WTC11 (cell line): ENCODE data around the gene BCL11A. TPM values are rescaled to one million over a fixed set of nuclear protein-coding genes. Genes with fewer than 3 reads are reported as not detected.

Source experiments
- ATAC-seq: fragments of 200-7000 bp; cut with Tn5 transposase; 2 replicates; pipeline ENCODE4 v1.10.0; 2021; ENCODE audit warnings: mild to moderate bottlenecking, moderate library complexity
- CTCF ChIA-PET: fragments of 300-600 bp; sonication (Branson Sonifier 250); formaldehyde crosslinking; loops from one replicate; lab custom pipeline; 2021; ENCODE audit warnings: antibody characterized with exemption; lab: Charles Lee
- POLR2A ChIA-PET: fragments of 350-600 bp; sonication (Branson Sonifier 250); formaldehyde crosslinking; loops from one replicate; lab custom pipeline; 2021; ENCODE audit warnings: antibody characterized with exemption; lab: Charles Lee
- DNase-seq: peaks from one replicate; pipeline ENCODE4 v3.0.0; 2021; ENCODE audit warnings: low spot score
- H3K27ac Mint-ChIP-seq: 2 replicates; pipeline ENCODE4 v1.8.0; 2021; ENCODE audit warnings: mixed read lengths
- H3K27me3 Mint-ChIP-seq: 2 replicates; pipeline ENCODE4 v1.8.0; 2021; ENCODE audit warnings: low read depth, mild to moderate bottlenecking, moderate library complexity, mixed read lengths
- H3K36me3 Mint-ChIP-seq: 2 replicates; pipeline ENCODE4 v1.8.0; 2021; ENCODE audit warnings: mixed read lengths
- H3K4me1 Mint-ChIP-seq: 2 replicates; pipeline ENCODE4 v1.8.0; 2022; ENCODE audit warnings: mixed read lengths
- H3K4me3 Mint-ChIP-seq: 2 replicates; pipeline ENCODE4 v1.8.0; 2021; ENCODE audit warnings: mild to moderate bottlenecking, moderate library complexity, mixed read lengths
- H3K9me3 Mint-ChIP-seq: 2 replicates; pipeline ENCODE4 v1.8.0; 2021; ENCODE audit warnings: mixed read lengths
- CREB1 ChIP-seq: sonication (generic); formaldehyde crosslinking; IDR thresholded peaks from 2 replicates; pipeline ENCODE4 v1.8.0; 2023; ENCODE audit warnings: mild to moderate bottlenecking, missing genetic modification reagents
- ELF4 ChIP-seq: sonication (generic); formaldehyde crosslinking; IDR thresholded peaks from 2 replicates; pipeline ENCODE4 v1.8.1; 2022; ENCODE audit warnings: low read depth, mild to moderate bottlenecking, moderate library complexity, missing genetic modification reagents
- EMX1 ChIP-seq: fragments of 250-450 bp; sonication (Bioruptor Pico); IDR thresholded peaks from 2 replicates; pipeline ENCODE4 v1.8.0; 2021; ENCODE audit warnings: mild to moderate bottlenecking
- IRF2 ChIP-seq: sonication (generic); formaldehyde crosslinking; IDR thresholded peaks from 2 replicates; pipeline ENCODE4 v1.8.0; 2022; ENCODE audit warnings: low read depth, missing genetic modification reagents, borderline replicate concordance
- JUN ChIP-seq: sonication (generic); formaldehyde crosslinking; IDR thresholded peaks from 2 replicates; pipeline ENCODE4 v1.8.0; 2023; ENCODE audit warnings: mild to moderate bottlenecking, missing genetic modification reagents
- NFYB ChIP-seq: sonication (generic); formaldehyde crosslinking; conservative IDR thresholded peaks from 2 replicates; pipeline ENCODE4 v1.8.0; 2022; ENCODE audit warnings: low read depth, missing genetic modification reagents
- PRRX2 ChIP-seq: fragments of 250-450 bp; sonication (Bioruptor Pico); IDR thresholded peaks from 2 replicates; pipeline ENCODE4 v1.8.0; 2021; ENCODE audit warnings: mild to moderate bottlenecking
- TCF7 ChIP-seq: sonication (generic); formaldehyde crosslinking; IDR thresholded peaks from 2 replicates; pipeline ENCODE4 v1.8.0; 2022; ENCODE audit warnings: mild to moderate bottlenecking, low read depth, missing genetic modification reagents, moderate library complexity
- ZBTB21 ChIP-seq: sonication (generic); formaldehyde crosslinking; IDR thresholded peaks from 2 replicates; pipeline ENCODE4 v1.8.1; 2023; ENCODE audit warnings: mild to moderate bottlenecking, missing genetic modification reagents, borderline replicate concordance
- ZNF138 ChIP-seq: sonication (generic); formaldehyde crosslinking; conservative IDR thresholded peaks from 2 replicates; pipeline ENCODE4 v1.8.1; 2022; ENCODE audit warnings: mild to moderate bottlenecking, moderate library complexity, missing genetic modification reagents
- ZNF423 ChIP-seq: fragments of 250-450 bp; sonication (Bioruptor Pico); IDR thresholded peaks from 2 replicates; pipeline ENCODE4 v2.1.2; 2022; ENCODE audit warnings: mild to moderate bottlenecking, moderate library complexity
- total RNA-seq: library from RNA; stranded (reverse); gene quantifications from 3 replicates; pipeline ENCODE4 v1.2.3, GENCODE V29; 2021
- TF ChIP-seq, protein P1 (sequence below): sonication (generic); formaldehyde crosslinking; IDR thresholded peaks from 2 replicates; pipeline ENCODE4 v1.8.1; 2023; ENCODE audit warnings: mild to moderate bottlenecking, missing genetic modification reagents, borderline replicate concordance
- TF ChIP-seq, protein P2 (sequence below): sonication (generic); formaldehyde crosslinking; IDR thresholded peaks from 2 replicates; pipeline ENCODE4 v1.8.0; 2022; ENCODE audit warnings: mild to moderate bottlenecking, missing genetic modification reagents
- TF ChIP-seq, protein P3 (sequence below): fragments of 200-600 bp; IDR thresholded peaks from 2 replicates; pipeline ENCODE4 v1.8.0; 2022; ENCODE audit warnings: antibody characterized with exemption
- TF ChIP-seq, protein P4 (sequence below): sonication (generic); formaldehyde crosslinking; IDR thresholded peaks from 2 replicates; pipeline ENCODE4 v1.8.1; 2022; ENCODE audit warnings: mild to moderate bottlenecking, missing genetic modification reagents, moderate library complexity, borderline replicate concordance
- TF ChIP-seq, protein P5 (sequence below): sonication (generic); formaldehyde crosslinking; IDR thresholded peaks from 2 replicates; pipeline ENCODE4 v1.8.0; 2022; ENCODE audit warnings: missing genetic modification reagents
- TF ChIP-seq, protein P6 (sequence below): fragments of 250-450 bp; sonication (Bioruptor Pico); IDR thresholded peaks from 2 replicates; pipeline ENCODE4 v1.9.0; 2021; ENCODE audit warnings: mild to moderate bottlenecking

BCL11A gene
- total RNA-seq, 1 experiment from 2014 or later = 53.2 TPM

DNA sequence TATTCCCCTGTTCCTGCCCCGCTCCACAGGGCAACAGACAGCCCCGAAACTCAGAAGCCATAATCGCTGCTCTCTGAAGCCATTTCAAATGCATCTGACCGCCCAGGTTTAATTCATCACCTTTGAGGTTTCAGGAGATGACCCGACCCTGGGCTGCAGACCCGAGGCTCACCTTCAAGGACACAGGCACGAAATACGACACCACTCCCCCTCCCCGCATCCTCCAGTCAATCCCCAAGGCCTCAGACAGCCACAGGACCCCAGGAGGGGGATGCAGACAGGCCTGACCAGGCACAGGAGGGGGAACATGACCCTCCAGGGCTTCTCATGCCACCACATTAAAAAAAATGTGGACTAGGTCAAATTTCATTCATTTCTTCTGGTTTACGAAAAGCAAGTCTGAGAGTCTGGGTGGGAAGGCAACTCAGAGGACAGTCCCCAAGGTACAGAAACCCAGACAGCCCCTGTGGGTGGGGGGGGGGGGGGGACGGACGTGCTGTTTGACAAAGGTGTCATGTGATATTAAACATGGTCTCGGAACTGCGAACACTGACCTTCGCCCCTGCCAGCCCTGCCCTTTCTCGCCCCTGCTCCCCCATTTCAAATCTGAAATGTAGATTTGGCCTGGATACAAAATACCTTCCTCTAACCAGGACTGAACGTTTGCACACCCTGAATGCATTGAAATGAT is 142.9 kb downstream of the BCL11A start (continued):
- TF ChIP-seq, protein P1, sequence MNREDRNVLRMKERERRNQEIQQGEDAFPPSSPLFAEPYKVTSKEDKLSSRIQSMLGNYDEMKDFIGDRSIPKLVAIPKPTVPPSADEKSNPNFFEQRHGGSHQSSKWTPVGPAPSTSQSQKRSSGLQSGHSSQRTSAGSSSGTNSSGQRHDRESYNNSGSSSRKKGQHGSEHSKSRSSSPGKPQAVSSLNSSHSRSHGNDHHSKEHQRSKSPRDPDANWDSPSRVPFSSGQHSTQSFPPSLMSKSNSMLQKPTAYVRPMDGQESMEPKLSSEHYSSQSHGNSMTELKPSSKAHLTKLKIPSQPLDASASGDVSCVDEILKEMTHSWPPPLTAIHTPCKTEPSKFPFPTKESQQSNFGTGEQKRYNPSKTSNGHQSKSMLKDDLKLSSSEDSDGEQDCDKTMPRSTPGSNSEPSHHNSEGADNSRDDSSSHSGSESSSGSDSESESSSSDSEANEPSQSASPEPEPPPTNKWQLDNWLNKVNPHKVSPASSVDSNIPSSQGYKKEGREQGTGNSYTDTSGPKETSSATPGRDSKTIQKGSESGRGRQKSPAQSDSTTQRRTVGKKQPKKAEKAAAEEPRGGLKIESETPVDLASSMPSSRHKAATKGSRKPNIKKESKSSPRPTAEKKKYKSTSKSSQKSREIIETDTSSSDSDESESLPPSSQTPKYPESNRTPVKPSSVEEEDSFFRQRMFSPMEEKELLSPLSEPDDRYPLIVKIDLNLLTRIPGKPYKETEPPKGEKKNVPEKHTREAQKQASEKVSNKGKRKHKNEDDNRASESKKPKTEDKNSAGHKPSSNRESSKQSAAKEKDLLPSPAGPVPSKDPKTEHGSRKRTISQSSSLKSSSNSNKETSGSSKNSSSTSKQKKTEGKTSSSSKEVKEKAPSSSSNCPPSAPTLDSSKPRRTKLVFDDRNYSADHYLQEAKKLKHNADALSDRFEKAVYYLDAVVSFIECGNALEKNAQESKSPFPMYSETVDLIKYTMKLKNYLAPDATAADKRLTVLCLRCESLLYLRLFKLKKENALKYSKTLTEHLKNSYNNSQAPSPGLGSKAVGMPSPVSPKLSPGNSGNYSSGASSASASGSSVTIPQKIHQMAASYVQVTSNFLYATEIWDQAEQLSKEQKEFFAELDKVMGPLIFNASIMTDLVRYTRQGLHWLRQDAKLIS (CRISPR knock-in tag) = no peak
- TF ChIP-seq TCF7 (CRISPR knock-in tag) = no peak
- TF ChIP-seq, protein P2, sequence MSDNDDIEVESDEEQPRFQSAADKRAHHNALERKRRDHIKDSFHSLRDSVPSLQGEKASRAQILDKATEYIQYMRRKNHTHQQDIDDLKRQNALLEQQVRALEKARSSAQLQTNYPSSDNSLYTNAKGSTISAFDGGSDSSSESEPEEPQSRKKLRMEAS = no peak
- TF ChIP-seq NFYB = no peak
- TF ChIP-seq JUN = no peak
- TF ChIP-seq ELF4 (CRISPR knock-in tag) = no peak
- TF ChIP-seq, all 79 proteins: peak for 0

DNA sequence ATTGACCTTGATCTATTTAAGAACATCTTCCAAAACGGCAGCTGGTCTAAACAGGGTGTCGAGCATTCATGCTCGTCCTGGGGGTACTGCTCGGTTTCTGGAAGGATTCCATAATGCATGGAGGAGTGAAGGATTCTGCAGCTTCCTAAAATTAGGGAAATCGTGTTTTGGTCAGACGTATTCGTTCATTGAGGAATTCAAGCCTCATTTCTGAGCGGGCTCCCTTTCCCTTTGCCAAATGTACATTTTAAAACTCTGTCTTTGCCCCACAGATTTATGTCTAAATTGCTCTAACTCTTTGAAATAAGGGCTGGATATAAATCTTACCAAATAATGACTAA is 144.0 kb downstream of the BCL11A start:
- Mint-ChIP-seq H3K36me3 (peaks cover 4% of the 10 kb centered on the region), H3K27me3 (peaks cover 9% of the 10 kb centered on the region), H3K9me3 (peaks cover 5% of the 10 kb centered on the region), H3K4me1 (peaks cover 49% of the 10 kb centered on the region), H3K27ac (no peak overlapping the region), H3K4me3 (no peak overlapping the region)
- ChIA-PET CTCF (no interaction called here), POLR2A (no interaction called here)
- DNase-seq (no peak), ATAC-seq (no peak)
- no peak for TF ChIP-seq ZBTB21 (CRISPR knock-in tag)
- no peak for TF ChIP-seq PRRX2
- TF ChIP-seq, protein P3, sequence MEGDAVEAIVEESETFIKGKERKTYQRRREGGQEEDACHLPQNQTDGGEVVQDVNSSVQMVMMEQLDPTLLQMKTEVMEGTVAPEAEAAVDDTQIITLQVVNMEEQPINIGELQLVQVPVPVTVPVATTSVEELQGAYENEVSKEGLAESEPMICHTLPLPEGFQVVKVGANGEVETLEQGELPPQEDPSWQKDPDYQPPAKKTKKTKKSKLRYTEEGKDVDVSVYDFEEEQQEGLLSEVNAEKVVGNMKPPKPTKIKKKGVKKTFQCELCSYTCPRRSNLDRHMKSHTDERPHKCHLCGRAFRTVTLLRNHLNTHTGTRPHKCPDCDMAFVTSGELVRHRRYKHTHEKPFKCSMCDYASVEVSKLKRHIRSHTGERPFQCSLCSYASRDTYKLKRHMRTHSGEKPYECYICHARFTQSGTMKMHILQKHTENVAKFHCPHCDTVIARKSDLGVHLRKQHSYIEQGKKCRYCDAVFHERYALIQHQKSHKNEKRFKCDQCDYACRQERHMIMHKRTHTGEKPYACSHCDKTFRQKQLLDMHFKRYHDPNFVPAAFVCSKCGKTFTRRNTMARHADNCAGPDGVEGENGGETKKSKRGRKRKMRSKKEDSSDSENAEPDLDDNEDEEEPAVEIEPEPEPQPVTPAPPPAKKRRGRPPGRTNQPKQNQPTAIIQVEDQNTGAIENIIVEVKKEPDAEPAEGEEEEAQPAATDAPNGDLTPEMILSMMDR = no peak
- TF ChIP-seq ZNF423 (CRISPR knock-in tag) = no peak
- TF ChIP-seq EMX1 (CRISPR knock-in tag) = no peak
- TF ChIP-seq, protein P1 (CRISPR knock-in tag) = no peak
- TF ChIP-seq, protein P4, sequence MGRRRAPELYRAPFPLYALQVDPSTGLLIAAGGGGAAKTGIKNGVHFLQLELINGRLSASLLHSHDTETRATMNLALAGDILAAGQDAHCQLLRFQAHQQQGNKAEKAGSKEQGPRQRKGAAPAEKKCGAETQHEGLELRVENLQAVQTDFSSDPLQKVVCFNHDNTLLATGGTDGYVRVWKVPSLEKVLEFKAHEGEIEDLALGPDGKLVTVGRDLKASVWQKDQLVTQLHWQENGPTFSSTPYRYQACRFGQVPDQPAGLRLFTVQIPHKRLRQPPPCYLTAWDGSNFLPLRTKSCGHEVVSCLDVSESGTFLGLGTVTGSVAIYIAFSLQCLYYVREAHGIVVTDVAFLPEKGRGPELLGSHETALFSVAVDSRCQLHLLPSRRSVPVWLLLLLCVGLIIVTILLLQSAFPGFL (CRISPR knock-in tag) = no peak
- no peak for TF ChIP-seq IRF2
- TF ChIP-seq ZNF138 = no peak
- TF ChIP-seq, protein P5, sequence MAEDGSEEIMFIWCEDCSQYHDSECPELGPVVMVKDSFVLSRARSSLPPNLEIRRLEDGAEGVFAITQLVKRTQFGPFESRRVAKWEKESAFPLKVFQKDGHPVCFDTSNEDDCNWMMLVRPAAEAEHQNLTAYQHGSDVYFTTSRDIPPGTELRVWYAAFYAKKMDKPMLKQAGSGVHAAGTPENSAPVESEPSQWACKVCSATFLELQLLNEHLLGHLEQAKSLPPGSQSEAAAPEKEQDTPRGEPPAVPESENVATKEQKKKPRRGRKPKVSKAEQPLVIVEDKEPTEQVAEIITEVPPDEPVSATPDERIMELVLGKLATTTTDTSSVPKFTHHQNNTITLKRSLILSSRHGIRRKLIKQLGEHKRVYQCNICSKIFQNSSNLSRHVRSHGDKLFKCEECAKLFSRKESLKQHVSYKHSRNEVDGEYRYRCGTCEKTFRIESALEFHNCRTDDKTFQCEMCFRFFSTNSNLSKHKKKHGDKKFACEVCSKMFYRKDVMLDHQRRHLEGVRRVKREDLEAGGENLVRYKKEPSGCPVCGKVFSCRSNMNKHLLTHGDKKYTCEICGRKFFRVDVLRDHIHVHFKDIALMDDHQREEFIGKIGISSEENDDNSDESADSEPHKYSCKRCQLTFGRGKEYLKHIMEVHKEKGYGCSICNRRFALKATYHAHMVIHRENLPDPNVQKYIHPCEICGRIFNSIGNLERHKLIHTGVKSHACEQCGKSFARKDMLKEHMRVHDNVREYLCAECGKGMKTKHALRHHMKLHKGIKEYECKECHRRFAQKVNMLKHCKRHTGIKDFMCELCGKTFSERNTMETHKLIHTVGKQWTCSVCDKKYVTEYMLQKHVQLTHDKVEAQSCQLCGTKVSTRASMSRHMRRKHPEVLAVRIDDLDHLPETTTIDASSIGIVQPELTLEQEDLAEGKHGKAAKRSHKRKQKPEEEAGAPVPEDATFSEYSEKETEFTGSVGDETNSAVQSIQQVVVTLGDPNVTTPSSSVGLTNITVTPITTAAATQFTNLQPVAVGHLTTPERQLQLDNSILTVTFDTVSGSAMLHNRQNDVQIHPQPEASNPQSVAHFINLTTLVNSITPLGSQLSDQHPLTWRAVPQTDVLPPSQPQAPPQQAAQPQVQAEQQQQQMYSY = no peak
- TF ChIP-seq, protein P6, sequence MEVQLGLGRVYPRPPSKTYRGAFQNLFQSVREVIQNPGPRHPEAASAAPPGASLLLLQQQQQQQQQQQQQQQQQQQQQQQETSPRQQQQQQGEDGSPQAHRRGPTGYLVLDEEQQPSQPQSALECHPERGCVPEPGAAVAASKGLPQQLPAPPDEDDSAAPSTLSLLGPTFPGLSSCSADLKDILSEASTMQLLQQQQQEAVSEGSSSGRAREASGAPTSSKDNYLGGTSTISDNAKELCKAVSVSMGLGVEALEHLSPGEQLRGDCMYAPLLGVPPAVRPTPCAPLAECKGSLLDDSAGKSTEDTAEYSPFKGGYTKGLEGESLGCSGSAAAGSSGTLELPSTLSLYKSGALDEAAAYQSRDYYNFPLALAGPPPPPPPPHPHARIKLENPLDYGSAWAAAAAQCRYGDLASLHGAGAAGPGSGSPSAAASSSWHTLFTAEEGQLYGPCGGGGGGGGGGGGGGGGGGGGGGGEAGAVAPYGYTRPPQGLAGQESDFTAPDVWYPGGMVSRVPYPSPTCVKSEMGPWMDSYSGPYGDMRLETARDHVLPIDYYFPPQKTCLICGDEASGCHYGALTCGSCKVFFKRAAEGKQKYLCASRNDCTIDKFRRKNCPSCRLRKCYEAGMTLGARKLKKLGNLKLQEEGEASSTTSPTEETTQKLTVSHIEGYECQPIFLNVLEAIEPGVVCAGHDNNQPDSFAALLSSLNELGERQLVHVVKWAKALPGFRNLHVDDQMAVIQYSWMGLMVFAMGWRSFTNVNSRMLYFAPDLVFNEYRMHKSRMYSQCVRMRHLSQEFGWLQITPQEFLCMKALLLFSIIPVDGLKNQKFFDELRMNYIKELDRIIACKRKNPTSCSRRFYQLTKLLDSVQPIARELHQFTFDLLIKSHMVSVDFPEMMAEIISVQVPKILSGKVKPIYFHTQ (CRISPR knock-in tag) = no peak
- TF ChIP-seq CREB1 (CRISPR knock-in tag) = no peak
